HG03460 (cell line): Measurements from ENCODE around the gene EFEMP2.
A peak's percentile ranks its signal among the peaks of the same experiment; 100 is the strongest.

Experiments used
- ATAC-seq: cut with Tn5 transposase; IDR thresholded peaks from one replicate; pipeline ENCODE4 v1.9.1; 2021; ENCODE audit not compliant: unreplicated experiment

EFEMP2 gene

GRCh38 chr11:65866509-65867283 is 5.9 kb downstream of the EFEMP2 start:
- no peak for ATAC-seq

GRCh38 chr11:65865550-65866172 is 6.9 kb downstream of the EFEMP2 start:
- no peak for ATAC-seq

- ATAC-seq, result no peak
Measured at GRCh38 chr11:65864706-65865471, 7.7 kb downstream of the EFEMP2 start.

- no peak for ATAC-seq
Measured at GRCh38 chr11:65863889-65864705, 8.5 kb downstream of the EFEMP2 start.

- no peak for ATAC-seq
Measured at GRCh38 chr11:65862941-65863888, 9.4 kb downstream of the EFEMP2 start.

DNA sequence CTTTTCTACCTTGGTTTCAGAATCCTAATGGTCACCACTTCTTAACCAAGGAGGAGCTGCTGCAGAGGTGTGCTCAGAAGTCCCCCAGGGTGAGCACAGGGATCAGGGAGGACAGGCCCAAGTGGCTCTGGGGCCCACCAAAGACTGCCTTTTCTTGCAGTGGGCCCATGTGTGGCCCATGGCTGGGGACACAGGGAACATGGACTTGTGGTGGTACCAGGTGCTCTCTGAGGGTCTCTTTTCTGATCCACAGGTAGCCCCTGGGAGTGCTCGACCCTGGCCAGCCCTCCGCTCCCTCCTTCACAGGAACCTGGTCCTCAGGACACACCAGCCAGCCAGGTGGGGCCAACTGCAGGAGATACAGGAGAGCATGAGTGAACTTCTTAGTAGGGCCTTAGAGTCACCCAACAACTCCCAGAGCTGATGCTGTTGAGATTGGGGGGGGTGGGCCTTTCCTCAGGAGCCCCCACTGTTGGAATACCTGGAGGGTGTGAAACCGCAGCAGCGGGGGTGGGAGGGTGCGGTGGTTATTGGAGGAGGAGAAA is 10.3 kb downstream of the EFEMP2 start:
- no peak for ATAC-seq

DNA sequence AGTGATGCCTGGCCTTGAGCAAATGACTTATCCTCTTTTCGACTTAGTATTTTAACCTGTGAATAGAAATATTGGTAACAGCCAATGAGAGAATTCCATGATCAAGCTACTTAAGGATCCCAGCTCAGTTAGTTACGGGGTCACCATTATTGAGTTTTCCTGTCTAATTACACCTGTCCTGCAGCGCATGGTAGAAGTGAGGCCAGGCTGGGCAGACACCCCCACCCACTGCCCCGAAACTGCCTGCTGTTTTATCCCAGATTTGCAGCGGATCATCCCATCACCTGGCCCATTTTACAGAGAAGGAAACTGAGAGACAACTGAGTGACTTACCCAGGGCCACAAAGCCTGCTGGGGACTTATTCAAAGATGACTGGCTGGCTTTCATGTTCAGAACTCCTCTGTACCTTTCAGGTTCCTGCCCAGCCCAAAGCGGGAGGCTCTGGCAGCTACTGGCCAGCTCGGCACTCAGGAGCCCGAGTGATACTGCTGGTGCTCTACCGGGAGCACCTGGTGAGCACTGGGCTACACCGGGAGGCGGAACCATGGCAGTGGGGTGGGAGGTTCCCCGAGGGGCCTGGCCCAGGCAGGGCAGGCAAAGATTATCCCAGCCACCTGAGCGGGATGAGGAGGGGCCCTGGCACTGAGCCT is 10.9 kb downstream of the EFEMP2 start:
- ATAC-seq, result no peak

DNA sequence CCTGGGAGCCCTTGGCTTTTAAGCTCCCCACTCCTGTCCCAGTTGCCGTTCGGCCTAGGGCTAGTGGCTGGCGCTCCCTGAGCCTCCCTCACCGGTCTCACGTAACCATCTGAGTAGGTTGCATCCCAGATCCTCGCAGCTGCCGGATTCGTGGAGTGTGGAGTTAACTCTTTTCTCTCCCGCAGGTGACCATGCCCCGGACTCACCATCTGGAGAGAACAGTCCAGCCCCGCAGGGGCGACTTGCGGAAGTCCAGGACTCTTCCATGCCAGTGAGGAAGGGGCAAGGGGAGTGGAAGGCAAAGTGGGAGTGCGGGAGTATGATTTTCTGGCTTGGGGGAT is 11.5 kb downstream of the EFEMP2 start:
- no peak for ATAC-seq

- no peak for ATAC-seq
Measured at GRCh38 chr11:65860278-65861164, 12.1 kb downstream of the EFEMP2 start, which contains the start of gene MUS81. MUS81 (plus strand) TSS chr11:65860433; CDS start chr11:65860754, 321 bp downstream.

- no peak for ATAC-seq
Measured at GRCh38 chr11:65859812-65860277, 12.8 kb downstream of the EFEMP2 start.

DNA sequence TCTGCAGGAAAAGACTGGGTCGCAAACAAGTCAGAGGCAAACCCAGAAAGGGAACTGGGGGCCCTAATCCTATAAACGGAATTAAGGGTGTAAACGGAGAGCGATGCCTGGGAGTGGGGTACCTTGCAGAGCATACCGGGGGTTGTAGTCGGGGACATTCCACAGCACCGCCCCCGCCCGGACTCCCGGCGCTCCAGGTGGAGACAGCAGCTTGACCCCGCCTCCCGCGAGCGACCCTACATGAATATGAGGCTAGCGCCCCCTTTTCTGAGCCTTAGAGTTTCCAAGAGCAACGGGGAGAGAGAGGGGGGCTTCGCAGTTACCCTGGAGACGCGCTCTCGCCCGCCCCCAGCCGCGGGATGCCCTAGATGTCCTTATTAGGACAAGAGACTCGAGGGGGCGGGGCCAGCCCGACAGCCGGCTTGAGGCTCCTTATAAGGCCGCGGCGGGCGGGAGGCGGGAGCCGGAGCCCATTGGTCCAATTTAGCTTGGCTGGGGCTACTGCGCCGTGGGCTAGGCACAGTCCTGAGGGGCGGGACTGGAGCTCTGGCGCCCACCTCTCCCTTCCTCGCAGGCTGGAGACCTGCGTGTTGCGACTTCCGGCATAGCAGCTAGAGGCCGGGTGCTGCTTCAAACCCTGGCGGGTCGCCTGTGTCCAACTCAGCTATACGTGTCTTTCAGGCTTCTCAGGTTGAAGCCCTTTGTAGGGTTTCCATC is 13.3 kb downstream of the EFEMP2 start:
- peak; percentile 42 for ATAC-seq

DNA sequence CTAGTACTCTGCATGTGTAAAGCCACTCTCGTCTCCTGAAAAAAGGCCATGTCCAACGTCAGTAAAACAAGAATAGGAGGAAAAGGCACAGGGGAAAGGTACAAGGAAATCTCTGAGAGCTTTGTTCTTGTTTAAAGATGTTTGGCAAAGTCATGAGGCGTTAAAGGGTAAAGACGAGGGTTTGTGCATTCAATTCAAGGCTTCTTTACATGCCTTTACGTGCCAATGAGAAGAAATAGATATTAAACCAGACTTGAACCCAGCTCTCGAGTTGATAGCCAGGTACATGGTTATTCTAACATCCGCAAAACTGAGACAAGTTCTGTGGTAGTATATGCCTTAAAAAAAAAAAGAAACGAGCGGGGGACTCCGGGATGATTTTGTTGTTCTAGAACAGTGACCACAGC is 13.9 kb downstream of the EFEMP2 start:
- ATAC-seq, result no peak

DNA sequence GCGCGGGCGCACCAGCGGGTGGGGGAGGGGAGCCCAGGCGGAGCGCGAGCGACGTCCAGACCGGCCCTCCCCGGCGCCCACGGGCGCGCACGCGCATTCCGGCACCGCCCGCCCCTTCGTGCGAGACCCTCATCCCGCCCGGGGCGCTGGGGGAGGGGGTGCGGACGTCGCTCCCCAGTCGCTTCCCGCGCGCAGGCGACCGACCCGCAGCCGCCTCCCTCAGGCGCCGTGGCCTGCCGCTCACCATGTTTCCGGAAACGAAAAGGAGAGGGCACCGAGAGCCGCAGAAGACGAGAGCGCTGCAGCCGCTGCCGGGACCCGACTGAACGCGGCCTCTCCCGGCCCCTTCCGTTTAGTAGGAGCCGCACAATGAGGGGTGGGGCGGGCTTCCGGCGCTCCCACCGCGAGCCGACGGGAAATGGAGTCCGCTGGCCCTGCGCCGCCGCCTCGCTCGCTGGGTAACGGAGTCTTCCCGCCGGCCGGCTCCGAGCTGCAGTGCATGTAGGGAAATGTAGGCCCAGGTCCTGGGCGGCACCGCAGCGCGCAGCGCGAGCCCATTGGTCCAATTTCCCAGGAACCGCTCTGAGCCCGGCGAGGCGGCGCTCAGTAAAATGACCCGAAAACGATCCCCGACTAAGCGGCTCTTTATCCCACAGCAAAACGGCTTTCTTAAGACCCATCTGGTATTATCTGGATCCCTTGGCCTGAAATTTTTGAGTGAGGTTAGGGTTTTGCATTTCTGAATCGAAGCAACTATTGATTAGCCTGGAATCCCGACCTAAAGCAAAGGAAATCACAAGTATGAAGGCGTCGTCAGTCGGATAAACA is 14.5 kb downstream of the EFEMP2 start, which contains the start of gene CFL1:
Gene CFL1 (minus strand): TSS at position 328 of the 828 bp plus-strand sequence. CDS start 81 bp downstream, at position 247.
- peak; percentile 47 for ATAC-seq

- peak; percentile 1 for ATAC-seq
Measured at GRCh38 chr11:65857500-65857852, 15.1 kb downstream of the EFEMP2 start.

DNA sequence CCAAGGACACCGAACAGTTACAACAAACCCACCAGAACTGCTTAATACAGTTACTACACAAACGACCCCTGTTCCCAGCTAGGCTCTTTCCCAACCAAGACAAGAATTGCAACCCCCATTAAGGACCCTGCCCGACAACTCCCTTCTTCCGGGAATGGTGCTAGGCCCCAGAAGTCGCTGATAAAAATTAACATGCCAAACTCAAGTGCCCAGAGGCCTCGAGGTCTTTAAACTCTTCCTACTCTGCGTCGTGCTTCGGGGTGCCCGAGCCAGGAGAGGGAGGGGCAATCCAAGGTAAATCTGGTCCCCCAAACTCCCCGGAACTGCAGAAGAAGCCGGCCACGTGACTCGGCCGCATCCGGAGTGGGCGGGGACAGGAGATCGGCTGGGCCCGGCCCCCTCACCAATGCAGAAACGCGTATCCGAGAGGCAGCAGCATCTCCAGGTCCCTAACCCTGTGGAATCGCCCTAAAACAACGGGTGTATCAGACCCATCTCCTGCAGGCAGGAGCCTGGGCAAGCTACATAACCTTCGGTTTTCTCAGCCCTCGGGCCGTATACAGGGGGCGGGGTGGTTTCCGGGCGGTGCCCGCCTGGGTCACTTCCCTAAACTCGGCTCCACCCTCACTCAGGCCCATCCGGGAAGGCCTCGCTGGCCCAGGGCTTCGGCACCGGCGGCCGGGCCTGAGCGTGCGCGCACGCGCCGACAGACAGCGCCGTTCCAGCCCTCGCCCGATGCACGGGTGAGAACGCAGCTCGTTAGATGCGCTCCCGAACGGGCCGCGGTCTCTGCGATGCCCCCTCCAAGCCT is 15.7 kb downstream of the EFEMP2 start:
- no peak for ATAC-seq

DNA sequence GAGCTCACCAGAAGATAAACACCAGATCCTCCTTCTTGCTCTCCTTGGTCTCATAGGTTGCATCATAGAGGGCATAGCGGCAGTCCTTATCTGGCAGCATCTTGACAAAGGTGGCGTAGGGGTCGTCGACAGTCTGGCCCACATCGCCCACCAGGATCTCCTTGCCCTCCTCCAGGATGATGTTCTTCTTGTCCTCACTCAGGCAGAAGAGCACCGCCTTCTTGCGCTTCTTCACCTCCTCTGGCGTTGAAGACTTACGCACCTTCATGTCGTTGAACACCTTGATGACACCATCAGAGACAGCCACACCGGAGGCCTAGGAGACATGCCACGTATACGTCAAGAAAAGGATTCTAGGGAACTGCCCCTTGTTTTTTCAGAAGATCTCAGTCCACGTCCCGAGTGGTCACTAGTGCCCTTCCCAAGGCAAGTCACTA is 16.7 kb downstream of the EFEMP2 start:
- ATAC-seq, result no peak
